ENCODE data around the gene TESK2. TPM values are rescaled to one million over a fixed set of nuclear protein-coding genes. Genes with fewer than 3 reads are reported as not detected.

The TESK2 gene
- total RNA-seq, 1 experiment from 2014 or later = 5.0 TPM

DNA sequence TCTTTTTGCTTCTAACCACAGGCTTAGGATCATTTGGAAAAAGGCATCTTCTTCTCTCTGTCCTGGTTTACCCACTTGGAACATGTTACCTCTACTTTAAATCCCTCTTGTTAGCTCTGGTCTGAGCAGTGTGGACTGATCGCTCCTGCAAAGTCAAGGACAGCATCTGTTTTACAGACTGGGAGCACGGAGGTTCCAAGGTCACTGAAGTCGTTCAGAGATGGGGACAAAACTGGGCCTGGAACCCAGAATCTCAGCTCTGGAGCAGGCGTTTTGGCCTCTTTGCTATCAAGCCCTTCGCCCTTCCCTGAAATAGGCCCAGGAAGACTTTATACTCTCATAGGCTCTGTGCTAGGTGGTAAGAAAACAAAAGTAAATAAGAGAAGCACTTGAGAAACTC lies 139.5 kb downstream of the TESK2 start:
- Histone ChIP-seq H3K4me2 (ENCODE audit: low read length) (no peak overlapping the region), H3K9me3 (ENCODE audit: control insufficient read depth in 1 of 2, insufficient read depth in 1 of 2, low read depth in 1 of 2, low read length in 2 of 2) (no peaks in the 10 kb centered on the region), H3K27me3 (ENCODE audit: insufficient read depth, low read length) (no peaks in the 10 kb centered on the region), H3K4me1 (ENCODE audit: control insufficient read depth in 1 of 2, insufficient read depth in 2 of 2, low read length in 2 of 2) (peaks cover 25 to 45% of the 10 kb centered on the region in 2 experiments), H4K20me1 (ENCODE audit: insufficient read depth) (no peaks in the 10 kb centered on the region), H3K27ac (ENCODE audit: low read depth, low read length) (no peak overlapping the region), H2AFZ (ENCODE audit: low read depth, low read length, poor library complexity, severe bottlenecking) (no peak overlapping the region), H3K36me3 (ENCODE audit: control insufficient read depth in 1 of 2, insufficient read depth in 2 of 2, low read length in 2 of 2) (no peaks in the 10 kb centered on the region), H3K9me2 (ENCODE audit: insufficient read depth) (no peaks in the 10 kb centered on the region), H3K79me2 (ENCODE audit: insufficient read depth, low read length) (no peaks in the 10 kb centered on the region), H3K9ac (ENCODE audit: low read length) (no peak overlapping the region), H3K4me3 (replicated peaks in 1 of 2; ENCODE audit: low read depth in 1 of 2, low read length in 2 of 2) (no peak overlapping the region)
- TF ChIP-seq MAX (IDR thresholded peaks at IDR 0.05) (no peak), CEBPB (IDR thresholded peaks at IDR 0.05; ENCODE audit: low read depth) (no peak), SRF (IDR thresholded peaks at IDR 0.05; ENCODE audit: low read depth) (no peak), SP1 (IDR thresholded peaks at IDR 0.05; ENCODE audit: low read depth) (no peak), EZH2phosphoT487 (IDR thresholded peaks at IDR 0.05; ENCODE audit: borderline replicate concordance) (no peak), RAD21 (IDR thresholded peaks at IDR 0.05; ENCODE audit: low read depth) (no peak), ELF1 (IDR thresholded peaks at IDR 0.05; ENCODE audit: borderline replicate concordance, low read depth) (no peak), ZFX (IDR thresholded peaks at IDR 0.05) (no peak), YY1 (IDR thresholded peaks at IDR 0.05; ENCODE audit: extremely low read depth, insufficient replicate concordance, low read depth, low read length) (no peak), JUND (IDR thresholded peaks at IDR 0.05) (no peak), POLR2A (IDR thresholded peaks at IDR 0.05; ENCODE audit: borderline replicate concordance, extremely low read depth, insufficient read depth, insufficient read length) (no peak), ZNF274 (IDR thresholded peaks at IDR 0.05; ENCODE audit: low read depth, low read length) (no peak), FOSL1 (IDR thresholded peaks at IDR 0.05; ENCODE audit: low read depth) (no peak), TCF7L2 (IDR thresholded peaks at IDR 0.05; ENCODE audit: borderline replicate concordance, extremely low read depth, insufficient read depth, insufficient read length) (no peak), REST (IDR thresholded peaks at IDR 0.05; ENCODE audit: low read depth) (no peak), CBX3 (IDR thresholded peaks at IDR 0.05; ENCODE audit: low read depth) (no peak), POLR2AphosphoS5 (IDR thresholded peaks at IDR 0.05; ENCODE audit: low read depth, low read length) (no peak)
- TF ChIP-seq, protein P1, sequence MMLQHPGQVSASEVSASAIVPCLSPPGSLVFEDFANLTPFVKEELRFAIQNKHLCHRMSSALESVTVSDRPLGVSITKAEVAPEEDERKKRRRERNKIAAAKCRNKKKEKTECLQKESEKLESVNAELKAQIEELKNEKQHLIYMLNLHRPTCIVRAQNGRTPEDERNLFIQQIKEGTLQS (IDR thresholded peaks at IDR 0.05) = no peak
- no TSS peak for BruUV-seq (replicated peaks)
- DNase-seq (ENCODE audit: low read depth, low spot score) = no peak
- intact Hi-C loops (cut with micrococcal nuclease) = no loop called here
- CTCF ChIA-PET = no interaction called here
- RAD21 ChIA-PET (ENCODE audit: low non-redundant PET in 1 of 2, low total read pairs in 2 of 2, uncharacterized antibody in 2 of 2, unreplicated experiment in 2 of 2) = no interaction called here
- POLR2A ChIA-PET = no interaction called here
- ATAC-seq = no peak
